GM12891 (cell line): ENCODE results near the gene COL2A1.

Experiments
- DNase-seq: peaks from one replicate; pipeline ENCODE4 v3.0.0; 2011; ENCODE audit warnings: low spot score; ENCODE audit not compliant: insufficient read length
- FAIRE-seq: peaks from 2 replicates; lab custom pipeline; 2011; peaks lifted over from hg19 to GRCh38; lab: Jason Lieb, UNC
- PAX5 ChIP-seq: IDR thresholded peaks from 2 replicates; pipeline ENCODE4 v1.6.1; 2011; ENCODE audit warnings: low read length, moderate library complexity, mild to moderate bottlenecking; ENCODE audit not compliant: insufficient read depth, severe bottlenecking
- POLR2A ChIP-seq: IDR thresholded peaks from 2 replicates; pipeline ENCODE4 v1.6.1; 2011; ENCODE audit warnings: low read depth, low read length, control low read depth
- POLR2AphosphoS5 ChIP-seq: IDR thresholded peaks from 2 replicates; pipeline ENCODE4 v1.6.1; 2011; ENCODE audit warnings: low read depth, low read length, control low read depth
- POU2F2 ChIP-seq: IDR thresholded peaks from 2 replicates; pipeline ENCODE4 v1.6.1; 2011; ENCODE audit warnings: low read depth, mild to moderate bottlenecking, control low read depth, low read length, moderate library complexity
- SPI1 ChIP-seq: IDR thresholded peaks from 2 replicates; pipeline ENCODE4 v1.6.1; 2011; ENCODE audit warnings: low read depth, low read length, control low read depth
- TAF1 ChIP-seq: IDR thresholded peaks from 2 replicates; pipeline ENCODE4 v1.6.1; 2011; ENCODE audit warnings: low read depth, low read length, control low read depth

COL2A1 gene

GRCh38 chr12:48015954-48016353 is 11.7 kb upstream of the COL2A1 start:
- DNase-seq: no peak
- TF ChIP-seq TAF1: no peak
- no peak for TF ChIP-seq POU2F2
- no peak for TF ChIP-seq POLR2A
- no peak for TF ChIP-seq PAX5
- no peak for TF ChIP-seq POLR2AphosphoS5
- no peak for TF ChIP-seq SPI1
- no peak for FAIRE-seq

- FAIRE-seq: no peak
- no peak for TF ChIP-seq TAF1
- no peak for TF ChIP-seq PAX5
- no peak for TF ChIP-seq SPI1
- no peak for TF ChIP-seq POLR2A
- TF ChIP-seq POU2F2: no peak
- no peak for TF ChIP-seq POLR2AphosphoS5
- no peak for DNase-seq
Measured at GRCh38 chr12:48015129-48015528, 10.9 kb upstream of the COL2A1 start.

GRCh38 chr12:48013287-48013686 is 9.0 kb upstream of the COL2A1 start:
- TF ChIP-seq POU2F2: no peak
- TF ChIP-seq SPI1: no peak
- TF ChIP-seq TAF1: no peak
- no peak for TF ChIP-seq POLR2AphosphoS5
- no peak for TF ChIP-seq POLR2A
- no peak for TF ChIP-seq PAX5
- DNase-seq (no peak), FAIRE-seq (no peak)

GRCh38 chr12:48012070-48012469 is 7.8 kb upstream of the COL2A1 start:
- DNase-seq (no peak), FAIRE-seq (no peak)
- TF ChIP-seq TAF1: no peak
- TF ChIP-seq PAX5: no peak
- no peak for TF ChIP-seq POLR2A
- TF ChIP-seq POLR2AphosphoS5: no peak

GRCh38 chr12:48010366-48010970 is 6.2 kb upstream of the COL2A1 start:
- TF ChIP-seq POLR2A: no peak
- TF ChIP-seq POLR2AphosphoS5: no peak
- TF ChIP-seq POU2F2: no peak
- no peak for TF ChIP-seq PAX5
- no peak for TF ChIP-seq TAF1
- no peak for TF ChIP-seq SPI1
- DNase-seq: no peak
- no peak for FAIRE-seq

- FAIRE-seq (no peak), DNase-seq (no peak)
- no peak for TF ChIP-seq POLR2AphosphoS5
- TF ChIP-seq PAX5: no peak
Measured at GRCh38 chr12:48009471-48009870, 5.2 kb upstream of the COL2A1 start.

- no peak for DNase-seq
- TF ChIP-seq SPI1 (no peak), TAF1 (no peak), POLR2A (no peak), POU2F2 (no peak), PAX5 (no peak), POLR2AphosphoS5 (no peak)
- no peak for FAIRE-seq
Measured at GRCh38 chr12:48008950-48009349, 4.7 kb upstream of the COL2A1 start.

GRCh38 chr12:48008349-48008748 is 4.1 kb upstream of the COL2A1 start:
- FAIRE-seq (no peak), DNase-seq (no peak)
- TF ChIP-seq POLR2A (no peak), PAX5 (no peak), SPI1 (no peak), POLR2AphosphoS5 (no peak), TAF1 (no peak), POU2F2 (no peak)

- DNase-seq: no peak
- no peak for FAIRE-seq
- TF ChIP-seq POLR2A (no peak), TAF1 (no peak), SPI1 (no peak), POLR2AphosphoS5 (no peak), PAX5 (no peak), POU2F2 (no peak)
Measured at GRCh38 chr12:48007206-48007605, 2.9 kb upstream of the COL2A1 start.

GRCh38 chr12:48005750-48006021 is 1.4 kb upstream of the COL2A1 start:
- FAIRE-seq: no peak
- DNase-seq: no peak
- TF ChIP-seq TAF1: no peak
- TF ChIP-seq POLR2AphosphoS5: no peak
- TF ChIP-seq POLR2A: no peak
- no peak for TF ChIP-seq SPI1
- TF ChIP-seq POU2F2: no peak
- no peak for TF ChIP-seq PAX5

GRCh38 chr12:48005001-48005749 is 899 bp upstream of the COL2A1 start:
- DNase-seq (no peak), FAIRE-seq (no peak)
- TF ChIP-seq POLR2AphosphoS5: no peak
- no peak for TF ChIP-seq POLR2A
- no peak for TF ChIP-seq TAF1
- TF ChIP-seq SPI1: no peak
- no peak for TF ChIP-seq PAX5
- no peak for TF ChIP-seq POU2F2
